Esophagus squamous epithelium (tissue), 4 donors: ENCODE results near the gene PARM1.

Source experiments
- CTCF ChIP-seq, 6 experiments: fragments of 450-650 bp in 4 of 6; fragments of 200-600 bp in 2 of 6; sonication (generic) in 2 of 6; IDR thresholded peaks; one replicate each; pipeline ENCODE4 v1.5.1; 2016 to 2019; ENCODE audit warnings: antibody characterized with exemption in 6 of 6, mild to moderate bottlenecking in 4 of 6, moderate library complexity in 4 of 6
- POLR2A ChIP-seq, 4 donors: fragments of 450-650 bp; IDR thresholded peaks; one replicate each; pipeline ENCODE4 v1.6.1; 2017; ENCODE audit warnings: antibody characterized with exemption in 4 of 4, mild to moderate bottlenecking in 4 of 4, moderate library complexity in 3 of 4

GRCh38 chr4:74886484-74886883 is 46.4 kb upstream of the PARM1 start:
- TF ChIP-seq CTCF (IDR thresholded peaks at IDR 0.05) = no peak
- no peak for TF ChIP-seq POLR2A (IDR thresholded peaks at IDR 0.05)
